Fibroblast of lung (primary cell): ENCODE data around the gene IKZF2. TPM values are rescaled to one million over a fixed set of nuclear protein-coding genes. Genes with fewer than 3 reads are reported as not detected.

ENCODE experiments used
- DNase-seq, 2 donors: peaks; one replicate each; pipeline versions ENCODE4 v3.0.0 to v3.0.0-alpha.2; 2010; ENCODE audit warnings: low read depth in 2 of 2
- H2AFZ ChIP-seq: 2 replicates; pipeline ENCODE4 v1.5.1; 2012; ENCODE audit warnings: low read length, control low read depth, inconsistent platforms
- H3K27ac ChIP-seq: 2 replicates; pipeline ENCODE4 v1.5.1; 2011; ENCODE audit warnings: low read length, control low read depth; ENCODE audit not compliant: insufficient read depth
- H3K27me3 ChIP-seq: 2 replicates; pipeline ENCODE4 v1.5.1; 2011; ENCODE audit warnings: mild to moderate bottlenecking, low read length; ENCODE audit not compliant: control insufficient read depth, insufficient read depth
- H3K36me3 ChIP-seq: 2 replicates; pipeline ENCODE4 v1.5.1; 2011; ENCODE audit warnings: low read length; ENCODE audit not compliant: control insufficient read depth, insufficient read depth
- H3K4me1 ChIP-seq: 2 replicates; pipeline ENCODE4 v1.5.1; 2011; ENCODE audit warnings: low read length; ENCODE audit not compliant: control insufficient read depth, insufficient read depth; ENCODE audit errors: extremely low read depth
- H3K4me2 ChIP-seq: 2 replicates; pipeline ENCODE4 v1.5.1; 2011; ENCODE audit warnings: low read length, control low read depth; ENCODE audit not compliant: insufficient read depth; ENCODE audit errors: extremely low read depth
- H3K4me3 ChIP-seq, 4 experiments: fragments of 200-600 bp in 1 of 4; sonication (generic) in 1 of 4; replicated peaks in 1 of 4; 2 replicates each; pipeline ENCODE4 v1.5.1; 2011 to 2016; ENCODE audit warnings: low read length in 4 of 4, low read depth in 3 of 4, mild to moderate bottlenecking in 3 of 4, control low read depth in 2 of 4, inconsistent platforms in 1 of 4, mixed read lengths in 1 of 4; ENCODE audit not compliant: insufficient read depth in 1 of 4; ENCODE audit errors: control extremely low read depth in 1 of 4
- H3K79me2 ChIP-seq: 2 replicates; pipeline ENCODE4 v1.5.1; 2012; ENCODE audit warnings: mild to moderate bottlenecking, low read length, inconsistent platforms; ENCODE audit not compliant: control insufficient read depth, insufficient read depth
- H3K9ac ChIP-seq: 2 replicates; pipeline ENCODE4 v1.5.1; 2011; ENCODE audit warnings: mild to moderate bottlenecking, low read length, control low read depth; ENCODE audit not compliant: insufficient read depth
- H3K9me3 ChIP-seq: 2 replicates; pipeline ENCODE4 v1.5.1; 2012; ENCODE audit warnings: low read depth, low read length; ENCODE audit not compliant: control insufficient read depth, insufficient read depth
- H4K20me1 ChIP-seq: 2 replicates; pipeline ENCODE4 v1.5.1; 2011; ENCODE audit warnings: low read length; ENCODE audit not compliant: control insufficient read depth, insufficient read depth; ENCODE audit errors: extremely low read depth
- CTCF ChIP-seq, 2 donors: IDR thresholded peaks in 1 of 2; conservative IDR thresholded peaks in 1 of 2; 1 replicate in 1 of 2; 2 replicates in 1 of 2; pipeline ENCODE4 v1.5.1; 2011 to 2012; ENCODE audit warnings: low read length in 2 of 2, control low read depth in 1 of 2, inconsistent platforms in 1 of 2, low read depth in 1 of 2, mild to moderate bottlenecking in 1 of 2
- EZH2 ChIP-seq: IDR thresholded peaks from 2 replicates; pipeline ENCODE4 v1.5.1; 2012; ENCODE audit warnings: low read length, control low read depth, mild to moderate bottlenecking; ENCODE audit errors: missing control alignments
- polyA plus RNA-seq, 2 donors: library from polyadenylated mRNA; depleted of rRNA in 1 of 2; stranded (reverse) in 1 of 2; unstranded in 1 of 2; fragments of >200 nt; gene quantifications; 2 replicates each; pipeline ENCODE4 v1.2.1, GENCODE V29; 2011 to 2012; ENCODE audit warnings: missing spikeins in 1 of 2
- total RNA-seq: library from RNA; depleted of rRNA; stranded (reverse); fragments of >200 nt; gene quantifications from 2 replicates; pipeline ENCODE4 v1.2.1, GENCODE V29; 2014

Gene IKZF2
- total and polyA plus RNA-seq, 2 donors (not counting 1 experiment from before 2014, with no cell fraction given), result 4.9 to 17.2 TPM

DNA sequence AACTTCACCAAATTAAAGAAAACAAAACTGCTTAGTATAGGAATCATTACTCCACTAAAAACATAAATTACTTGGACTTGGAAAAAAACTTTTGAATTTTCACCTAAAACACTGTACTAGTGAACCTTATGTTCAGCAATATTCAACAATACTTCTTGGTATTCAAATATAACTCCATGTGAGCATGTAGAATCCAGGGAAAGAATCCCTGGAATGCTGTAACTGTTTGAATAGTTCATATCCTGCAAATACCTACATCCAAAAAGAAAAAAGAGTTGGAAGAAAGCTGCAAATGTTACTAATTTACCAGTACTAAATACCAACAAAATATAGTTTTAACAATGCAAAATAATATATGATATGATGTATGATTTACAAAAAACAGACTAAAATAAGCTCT, 65.4 kb downstream of the IKZF2 start:
- Histone ChIP-seq H2AFZ (no peak overlapping the region), H3K36me3 (no peaks in the 10 kb centered on the region), H3K9me3 (no peaks in the 10 kb centered on the region), H3K4me3 (no peak overlapping the region), H3K4me2 (no peak overlapping the region), H4K20me1 (no peaks in the 10 kb centered on the region), H3K4me1 (no peaks in the 10 kb centered on the region), H3K27ac (no peak overlapping the region), H3K27me3 (no peaks in the 10 kb centered on the region), H3K9ac (no peak overlapping the region), H3K79me2 (no peaks in the 10 kb centered on the region)
- DNase-seq, result peak in 1 of 2 donors; percentile 52
- TF ChIP-seq CTCF (conservative IDR thresholded peaks at IDR 0.05 in 1 of 2, IDR thresholded peaks at IDR 0.05 in 1 of 2; ENCODE audit: low read depth in 1 of 2, low read length in 2 of 2) (no peak), EZH2 (no peak)

DNA sequence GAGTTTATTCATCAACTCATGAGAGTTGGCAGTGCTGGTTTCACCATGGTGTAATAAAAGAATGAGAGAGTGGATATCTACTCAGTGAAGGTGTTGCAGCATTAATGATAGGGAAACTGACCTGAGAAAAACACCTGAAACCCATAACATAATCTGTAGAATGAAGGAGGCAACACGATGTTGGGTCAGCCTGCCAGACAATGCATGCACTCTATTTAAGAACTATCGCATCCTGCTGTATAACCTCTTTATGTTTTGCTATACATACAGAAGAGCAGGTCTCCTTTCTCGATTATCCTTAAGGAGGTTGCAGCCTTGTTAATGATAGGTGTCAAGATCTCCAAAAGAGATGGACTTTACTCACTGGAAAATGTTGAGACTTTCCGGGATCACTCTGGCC, 65.9 kb downstream of the IKZF2 start:
- no peak overlapping the region for H3K4me2 ChIP-seq

GRCh38 chr2:213084261-213084660, 67.2 kb downstream of the IKZF2 start:
- Histone ChIP-seq H4K20me1 (no peaks in the 10 kb centered on the region), H3K79me2 (no peaks in the 10 kb centered on the region), H2AFZ (no peak overlapping the region)

More for the DNA sequence above, 65.9 kb downstream of the IKZF2 start:
- Histone ChIP-seq H3K9me3 (no peaks in the 10 kb centered on the region), H3K27me3 (no peaks in the 10 kb centered on the region), H3K9ac (no peak overlapping the region), H3K4me3 (no peak overlapping the region), H3K4me1 (no peaks in the 10 kb centered on the region), H3K36me3 (no peaks in the 10 kb centered on the region), H4K20me1 (no peaks in the 10 kb centered on the region), H2AFZ (no peak overlapping the region), H3K27ac (no peak overlapping the region), H3K79me2 (no peaks in the 10 kb centered on the region)
- TF ChIP-seq CTCF (conservative IDR thresholded peaks at IDR 0.05 in 1 of 2, IDR thresholded peaks at IDR 0.05 in 1 of 2; ENCODE audit: low read depth in 1 of 2, low read length in 2 of 2) (no peak), EZH2 (no peak)
- no peak for DNase-seq

More at GRCh38 chr2:213084261-213084660, 67.2 kb downstream of the IKZF2 start:
- no peak for DNase-seq
- no peak overlapping the region for H3K4me2 ChIP-seq
- H3K27ac ChIP-seq, result no peak overlapping the region
- H3K4me3 ChIP-seq, result no peak overlapping the region
- no peaks in the 10 kb centered on the region for H3K4me1 ChIP-seq
- H3K9ac ChIP-seq, result no peak overlapping the region
- H3K36me3 ChIP-seq, result no peaks in the 10 kb centered on the region
- TF ChIP-seq CTCF (conservative IDR thresholded peaks at IDR 0.05 in 1 of 2, IDR thresholded peaks at IDR 0.05 in 1 of 2; ENCODE audit: low read depth in 1 of 2, low read length in 2 of 2) (no peak), EZH2 (no peak)
- no peaks in the 10 kb centered on the region for H3K9me3 ChIP-seq
- H3K27me3 ChIP-seq, result no peaks in the 10 kb centered on the region
